Neural cell (in vitro differentiated cells): ENCODE results near the gene TEFM. TPM values are rescaled to one million over a fixed set of nuclear protein-coding genes. Genes with fewer than 3 reads are reported as not detected.

Experiments
- H2AFZ ChIP-seq: fragments of 200-600, 300-800 bp; sonication (generic), shearing (Covaris generic); 2 replicates; pipeline ENCODE4 v1.6.0; 2014; ENCODE audit warnings: low read depth, mild to moderate bottlenecking, antibody characterized with exemption, low read length, moderate library complexity
- H3F3A ChIP-seq: fragments of 200-600 bp; shearing (Covaris generic); 2 replicates; pipeline ENCODE4 v1.6.1; 2016; ENCODE audit warnings: mild to moderate bottlenecking, moderate library complexity, mixed read lengths, antibody characterized with exemption, low read length; ENCODE audit not compliant: insufficient read depth, poor library complexity, severe bottlenecking
- H3K27ac ChIP-seq: fragments of 200-600, 300-800 bp; sonication (generic), shearing (Covaris generic); 2 replicates; pipeline ENCODE4 v1.5.1; 2014; ENCODE audit warnings: mild to moderate bottlenecking, low read length, moderate library complexity
- H3K27me3 ChIP-seq: fragments of 300-800, 200-600 bp; sonication (generic), shearing (Covaris generic); 2 replicates; pipeline ENCODE4 v1.6.0; 2014; ENCODE audit warnings: mild to moderate bottlenecking, low read depth, low read length, moderate library complexity; ENCODE audit not compliant: insufficient read depth
- H3K36me3 ChIP-seq: fragments of 300-800, 200-600 bp; sonication (generic), shearing (Covaris generic); 2 replicates; pipeline ENCODE4 v1.5.1; 2014; ENCODE audit warnings: mild to moderate bottlenecking, antibody characterized with exemption, low read length, moderate library complexity; ENCODE audit not compliant: insufficient read depth
- H3K4me2 ChIP-seq: fragments of 300-800, 200-600 bp; sonication (generic), shearing (Covaris generic); 2 replicates; pipeline ENCODE4 v1.6.0; 2014; ENCODE audit warnings: mild to moderate bottlenecking, low read length
- H3K4me3 ChIP-seq: fragments of 300-800, 200-600 bp; sonication (generic), shearing (Covaris generic); 2 replicates; pipeline ENCODE4 v1.5.1; 2014; ENCODE audit warnings: mild to moderate bottlenecking, low read length, moderate library complexity
- H3K79me2 ChIP-seq: fragments of 200-600 bp; shearing (Covaris generic); replicated peaks from 2 replicates; pipeline ENCODE4 v1.6.0; 2014; ENCODE audit warnings: mild to moderate bottlenecking, low read length, moderate library complexity; ENCODE audit not compliant: insufficient read depth
- H3K9ac ChIP-seq: fragments of 300-800, 200-600 bp; sonication (generic), shearing (Covaris generic); 2 replicates; pipeline ENCODE4 v1.6.1; 2016; ENCODE audit warnings: mild to moderate bottlenecking, low read length, mixed read lengths
- H3K9me2 ChIP-seq: fragments of 200-600 bp; shearing (Covaris generic); 2 replicates; pipeline ENCODE4 v1.6.1; 2016; ENCODE audit warnings: mild to moderate bottlenecking, low read length, mixed read lengths; ENCODE audit not compliant: insufficient read depth
- H3K9me3 ChIP-seq: fragments of 200-600, 300-800 bp; sonication (generic), shearing (Covaris generic); 2 replicates; pipeline ENCODE4 v1.6.1; 2016; ENCODE audit warnings: mild to moderate bottlenecking, mixed run types, low read length, moderate library complexity, mixed read lengths
- H4K20me1 ChIP-seq: fragments of 200-600 bp; shearing (Covaris generic); 2 replicates; pipeline ENCODE4 v1.6.1; 2016; ENCODE audit warnings: mild to moderate bottlenecking, mixed run types; ENCODE audit not compliant: insufficient read depth
- CTCF ChIP-seq: fragments of 450-650 bp; IDR thresholded peaks from 2 replicates; pipeline ENCODE4 v1.5.1; 2014; ENCODE audit warnings: antibody characterized with exemption, mild to moderate bottlenecking, moderate library complexity; ENCODE audit not compliant: poor library complexity, severe bottlenecking
- EP300 ChIP-seq: fragments of 450-650 bp; conservative IDR thresholded peaks from 2 replicates; pipeline ENCODE4 v1.6.1; 2014; ENCODE audit warnings: antibody characterized with exemption, mild to moderate bottlenecking, moderate library complexity; ENCODE audit not compliant: poor library complexity, severe bottlenecking
- EZH2 ChIP-seq: fragments of 200-600, 300-800 bp; shearing (Covaris generic), sonication (generic); IDR thresholded peaks from 2 replicates; pipeline ENCODE4 v1.6.1; 2014; ENCODE audit warnings: antibody characterized with exemption, low read length, borderline replicate concordance, mild to moderate bottlenecking; ENCODE audit not compliant: insufficient read depth, poor library complexity, severe bottlenecking
- POLR2AphosphoS5 ChIP-seq: IDR thresholded peaks from 2 replicates; pipeline ENCODE4 v1.6.1; 2012
- RAD21 ChIP-seq: fragments of 450-650 bp; conservative IDR thresholded peaks from 2 replicates; pipeline ENCODE4 v1.6.1; 2014; ENCODE audit warnings: antibody characterized with exemption, mild to moderate bottlenecking, moderate library complexity
- REST ChIP-seq: IDR thresholded peaks from 2 replicates; pipeline ENCODE4 v1.6.1; 2012; ENCODE audit warnings: borderline replicate concordance
- SMC3 ChIP-seq: fragments of 450-650 bp; conservative IDR thresholded peaks from 2 replicates; pipeline ENCODE4 v1.6.1; 2014; ENCODE audit warnings: antibody characterized with exemption, mild to moderate bottlenecking, moderate library complexity; ENCODE audit not compliant: poor library complexity
- TAF1 ChIP-seq: IDR thresholded peaks from 2 replicates; pipeline ENCODE4 v1.6.1; 2012; ENCODE audit warnings: low read depth
- polyA plus RNA-seq: library from polyadenylated mRNA; depleted of rRNA; stranded (reverse); fragments of >200 nt; gene quantifications from 2 replicates; pipeline ENCODE4 v1.2.3, GENCODE V29; 2014

TEFM gene
- polyA plus RNA-seq, 1 donor from 2014 or later: 15.2 TPM

- TF ChIP-seq CTCF: no peak
- TF ChIP-seq TAF1: no peak
- TF ChIP-seq SMC3: no peak
- TF ChIP-seq POLR2AphosphoS5: no peak
- TF ChIP-seq EZH2: no peak
- no peak for TF ChIP-seq REST
- TF ChIP-seq RAD21: no peak
- Histone ChIP-seq H3K27ac (peak overlapping the region; percentile 78), H2AFZ (peak overlapping the region; percentile 92), H3K9me3 (no peaks in the 10 kb centered on the region), H3K4me3 (peak overlapping the region; percentile 79), H3K36me3 (no peaks in the 10 kb centered on the region), H3K4me2 (peak overlapping the region; percentile 85), H3K9ac (peak overlapping the region; percentile 84), H3K79me2 (peaks cover 6% of the 10 kb centered on the region), H4K20me1 (no peaks in the 10 kb centered on the region), H3K9me2 (no peaks in the 10 kb centered on the region), H3K27me3 (no peaks in the 10 kb centered on the region), H3F3A (no peaks in the 10 kb centered on the region)
These were observed 317 bp downstream of the TEFM start for GRCh38 chr17:30905742-30906100.

DNA sequence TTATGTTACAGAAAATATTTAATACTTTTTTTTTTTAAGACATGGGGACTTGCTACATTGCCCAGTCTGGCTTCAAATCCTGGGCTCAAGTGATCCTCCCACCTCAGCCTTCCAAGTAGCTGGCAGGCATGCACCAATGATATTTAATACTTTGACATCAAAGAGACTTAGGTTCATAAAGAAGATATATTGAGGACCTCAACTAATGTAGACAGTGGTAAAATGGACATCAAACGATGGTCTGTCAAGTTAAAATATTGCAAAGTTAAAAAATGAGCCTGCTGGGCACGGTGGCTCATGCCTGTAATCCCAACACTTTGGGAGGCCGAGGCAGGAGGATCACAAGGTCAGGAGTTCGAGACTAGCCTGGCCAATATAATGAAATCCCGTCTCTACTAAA lies 8.7 kb downstream of the TEFM start:
- H3K4me3 ChIP-seq: no peak overlapping the region
- H3K79me2 ChIP-seq: no peaks in the 10 kb centered on the region
- no peaks in the 10 kb centered on the region for H3K27me3 ChIP-seq
- no peak overlapping the region for H3K27ac ChIP-seq
- H4K20me1 ChIP-seq: no peaks in the 10 kb centered on the region
- no peaks in the 10 kb centered on the region for H3K9me2 ChIP-seq
- TF ChIP-seq CTCF (no peak), POLR2AphosphoS5 (no peak), EP300 (no peak), SMC3 (no peak), REST (no peak), TAF1 (no peak)
- no peaks in the 10 kb centered on the region for H3K36me3 ChIP-seq
- no peaks in the 10 kb centered on the region for H3K9me3 ChIP-seq
- H2AFZ ChIP-seq: no peak overlapping the region
- H3K4me2 ChIP-seq: no peak overlapping the region
- no peaks in the 10 kb centered on the region for H3F3A ChIP-seq
- no peak overlapping the region for H3K9ac ChIP-seq
